HG02759 (cell line): ENCODE data around the gene SLC35F1.

Experiments used
- ATAC-seq: cut with Tn5 transposase; IDR thresholded peaks from one replicate; pipeline ENCODE4 v1.9.1; 2021; ENCODE audit warnings: mild to moderate bottlenecking, moderate library complexity; ENCODE audit not compliant: unreplicated experiment

The SLC35F1 gene

GRCh38 chr6:118335325-118335816 is 428.3 kb downstream of the SLC35F1 start:
- no peak for ATAC-seq

- no peak for ATAC-seq
Observed at GRCh38 chr6:118344014-118344670, 437.1 kb downstream of the SLC35F1 start.

GRCh38 chr6:118350881-118351430 is 443.9 kb downstream of the SLC35F1 start:
- ATAC-seq = no peak

GRCh38 chr6:118353564-118353963 is 446.5 kb downstream of the SLC35F1 start:
- ATAC-seq = no peak

- ATAC-seq = peak; percentile 98
Observed at GRCh38 chr6:118354641-118355040, 447.6 kb downstream of the SLC35F1 start.

GRCh38 chr6:118356054-118356453 is 449.0 kb downstream of the SLC35F1 start:
- no peak for ATAC-seq

GRCh38 chr6:118356686-118357085 is 449.6 kb downstream of the SLC35F1 start:
- ATAC-seq = no peak
